Measurements from ENCODE around the gene GALNT18. TPM values are rescaled to one million over a fixed set of nuclear protein-coding genes. Genes with fewer than 3 reads are reported as not detected.

Gene GALNT18
- total and polyA plus RNA-seq, 8 donors: 2.0 to 8.9 (median 4.7) TPM

DNA sequence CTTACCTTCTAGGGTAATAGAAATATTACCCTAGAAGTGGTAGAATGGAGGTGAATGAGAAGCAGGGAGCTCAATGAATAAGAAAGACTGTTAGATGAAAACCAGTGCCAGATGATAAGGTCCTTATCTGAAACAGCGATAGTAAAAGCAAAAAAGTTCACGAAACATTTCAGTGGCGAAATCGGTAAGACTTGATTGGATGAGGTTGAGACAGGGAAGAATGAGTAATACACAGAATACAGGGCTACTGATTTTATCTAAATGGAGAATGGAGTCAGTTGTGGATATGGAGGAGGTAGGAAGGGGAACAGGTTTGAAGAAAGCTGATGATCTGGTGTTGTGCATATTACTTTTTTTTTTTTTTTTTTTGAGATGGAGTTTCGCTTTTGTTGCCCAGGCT, 96.5 kb downstream of the GALNT18 start:
- Histone ChIP-seq H3K4me1 (no peaks in the 10 kb centered on the region), H3K27me3 (no peaks in the 10 kb centered on the region), H3K36me3 (no peaks in the 10 kb centered on the region), H3K9me3 (no peaks in the 10 kb centered on the region), H3K4me3 (no peak overlapping the region), H3K27ac (no peak overlapping the region)
- ATAC-seq (no peak), FAIRE-seq (no peak), DNase-seq (no peak)
- TF ChIP-seq, protein P1, sequence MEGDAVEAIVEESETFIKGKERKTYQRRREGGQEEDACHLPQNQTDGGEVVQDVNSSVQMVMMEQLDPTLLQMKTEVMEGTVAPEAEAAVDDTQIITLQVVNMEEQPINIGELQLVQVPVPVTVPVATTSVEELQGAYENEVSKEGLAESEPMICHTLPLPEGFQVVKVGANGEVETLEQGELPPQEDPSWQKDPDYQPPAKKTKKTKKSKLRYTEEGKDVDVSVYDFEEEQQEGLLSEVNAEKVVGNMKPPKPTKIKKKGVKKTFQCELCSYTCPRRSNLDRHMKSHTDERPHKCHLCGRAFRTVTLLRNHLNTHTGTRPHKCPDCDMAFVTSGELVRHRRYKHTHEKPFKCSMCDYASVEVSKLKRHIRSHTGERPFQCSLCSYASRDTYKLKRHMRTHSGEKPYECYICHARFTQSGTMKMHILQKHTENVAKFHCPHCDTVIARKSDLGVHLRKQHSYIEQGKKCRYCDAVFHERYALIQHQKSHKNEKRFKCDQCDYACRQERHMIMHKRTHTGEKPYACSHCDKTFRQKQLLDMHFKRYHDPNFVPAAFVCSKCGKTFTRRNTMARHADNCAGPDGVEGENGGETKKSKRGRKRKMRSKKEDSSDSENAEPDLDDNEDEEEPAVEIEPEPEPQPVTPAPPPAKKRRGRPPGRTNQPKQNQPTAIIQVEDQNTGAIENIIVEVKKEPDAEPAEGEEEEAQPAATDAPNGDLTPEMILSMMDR (IDR thresholded peaks at IDR 0.05): no peak
- 59 to 61% methylated on average over 4 to 5 of the region's 5 CpGs for WGBS, 2 donors
- intact Hi-C loops (cut with DNase I): loop anchor here in 1 of 3 donors (5.0 kb wide), 1 partner anchor 247 kb away; no protein-coding TSS in a partner anchor

DNA sequence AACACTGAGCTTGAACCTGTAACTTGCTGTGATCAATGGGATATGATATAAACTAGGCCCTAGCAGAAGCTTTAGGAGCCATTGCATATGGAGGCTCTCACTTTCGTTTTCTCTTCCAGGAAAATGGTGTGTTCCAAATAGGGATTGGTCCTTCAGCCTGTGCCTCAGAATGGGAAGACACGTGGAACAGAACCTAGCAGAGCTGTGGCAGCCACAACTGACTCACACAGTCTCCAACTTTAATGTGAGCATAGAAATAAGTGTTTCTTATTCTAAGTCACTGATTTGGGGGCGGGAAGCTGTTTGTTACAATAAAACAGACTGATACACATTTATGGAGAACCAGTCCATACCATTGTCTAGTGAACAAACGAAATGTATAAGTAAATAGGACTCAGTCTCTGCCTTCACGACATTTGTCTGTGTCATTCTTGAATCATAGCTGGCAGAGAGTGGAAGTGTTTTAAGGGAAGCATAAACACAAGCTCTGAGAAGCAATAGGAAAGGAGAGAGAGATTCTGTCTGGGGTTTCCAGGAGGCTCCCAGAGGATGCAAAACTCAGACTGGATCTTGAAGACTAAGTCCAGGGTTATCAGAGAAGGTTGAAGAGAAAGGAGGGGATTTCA, 97.3 kb downstream of the GALNT18 start:
- ATAC-seq: no peak
- FAIRE-seq: no peak
- 71 to 74% methylated on average over 5 of the region's 5 CpGs for WGBS, 2 donors
- TF ChIP-seq, protein P1 (IDR thresholded peaks at IDR 0.05): no peak
- Histone ChIP-seq H3K9me3 (no peaks in the 10 kb centered on the region), H3K36me3 (no peaks in the 10 kb centered on the region), H3K27me3 (no peaks in the 10 kb centered on the region), H3K27ac (no peak overlapping the region), H3K4me3 (no peak overlapping the region), H3K4me1 (no peaks in the 10 kb centered on the region)
- intact Hi-C loops (cut with DNase I): loop anchor here in 1 of 3 donors (5.0 kb wide), 1 partner anchor 248 kb away; no protein-coding TSS in a partner anchor
- DNase-seq: no peak

- intact Hi-C loops (cut with DNase I): no loop called here
- H3K36me3 ChIP-seq: no peaks in the 10 kb centered on the region
- ATAC-seq (no peak), DNase-seq (no peak), FAIRE-seq (no peak)
- TF ChIP-seq, protein P1 (IDR thresholded peaks at IDR 0.05): no peak
- no peak overlapping the region for H3K4me3 ChIP-seq
- no peaks in the 10 kb centered on the region for H3K4me1 ChIP-seq
- 90 to 94% methylated on average over 4 of the region's 4 CpGs for WGBS, 2 donors
- no peaks in the 10 kb centered on the region for H3K27me3 ChIP-seq
- no peaks in the 10 kb centered on the region for H3K9me3 ChIP-seq
- H3K27ac ChIP-seq: no peak overlapping the region
These were observed 99.2 kb downstream of the GALNT18 start for GRCh38 chr11:11522591-11522990.

- FAIRE-seq (no peak), DNase-seq (no peak), ATAC-seq (no peak)
- Histone ChIP-seq H3K4me3 (no peak overlapping the region), H3K27me3 (no peaks in the 10 kb centered on the region), H3K36me3 (no peaks in the 10 kb centered on the region), H3K4me1 (no peaks in the 10 kb centered on the region), H3K9me3 (no peaks in the 10 kb centered on the region), H3K27ac (no peak overlapping the region)
- 73 to 81% methylated on average over 13 of the region's 13 CpGs for WGBS, 2 donors
- TF ChIP-seq, protein P1 (IDR thresholded peaks at IDR 0.05): no peak
- intact Hi-C loops (cut with DNase I): no loop called here
These were observed 100.4 kb downstream of the GALNT18 start for GRCh38 chr11:11521306-11522002.

All from pancreas (tissue), 10 donors.